H7 (cell line): ENCODE measurements around the gene BLVRB. TPM values are rescaled to one million over a fixed set of nuclear protein-coding genes. Genes with fewer than 3 reads are reported as not detected.

Experiments
- total RNA-seq: library from RNA; depleted of rRNA; stranded (reverse); fragments of >200 nt; shearing (Covaris generic); gene quantifications from 2 replicates; pipeline ENCODE4 v1.2.3, GENCODE V29; 2014; rRNA removed

The BLVRB gene
- total RNA-seq, 1 experiment from 2014 or later = 53.8 TPM

Other genes starting within 250 kb of the BLVRB start
- not detected in 2 replicates for gene TTC9B, start 247.4 kb downstream of the BLVRB start, total RNA-seq
- gene CCNP, start 239.1 kb downstream of the BLVRB start, total RNA-seq = 0.87 TPM in 1 of 2 replicates, not detected in the other
- gene AKT2, start 180.4 kb downstream of the BLVRB start, total RNA-seq = 112 and 126 TPM in 2 replicates
- 8.2 and 11.8 TPM in 2 replicates for gene C19orf47, start 117.3 kb downstream of the BLVRB start, total RNA-seq
- 332 and 352 TPM in 2 replicates for gene PLD3, start 117.0 kb downstream of the BLVRB start, total RNA-seq
- gene HIPK4, start 75.6 kb downstream of the BLVRB start, total RNA-seq = 0.15 and 0.24 TPM in 2 replicates
- gene PRX, start 52.4 kb downstream of the BLVRB start, total RNA-seq = 5.0 and 10.7 TPM in 2 replicates
- gene SERTAD1, start 39.8 kb downstream of the BLVRB start, total RNA-seq = 3.7 and 4.4 TPM in 2 replicates
- 26.0 and 29.9 TPM in 2 replicates for gene SERTAD3, start 21.4 kb downstream of the BLVRB start, total RNA-seq
- 0.78 and 1.1 TPM in 2 replicates for gene SPTBN4, start 1.3 kb upstream of the BLVRB start, total RNA-seq
- gene SHKBP1, start 111.1 kb upstream of the BLVRB start, total RNA-seq = 52.3 and 58.2 TPM in 2 replicates
- 54.6 and 83.1 TPM in 2 replicates for gene LTBP4, start 135.6 kb upstream of the BLVRB start, total RNA-seq
- gene NUMBL, start 224.9 kb upstream of the BLVRB start, total RNA-seq = 18.3 and 23.1 TPM in 2 replicates